AG04449 (cell line): Measurements from ENCODE around the gene FZD7.

Source experiments
- CTCF ChIA-PET: fragments of 350-600 bp; formaldehyde crosslinking; extraction: SDS; loops from one replicate; lab custom pipeline; 2021; ENCODE audit warnings: antibody characterized with exemption; lab: Yijun Ruan, JAX
- POLR2A ChIA-PET: fragments of 400-600, 350-600 bp; formaldehyde crosslinking; extraction: SDS; loops from one replicate; lab custom pipeline; 2020; ENCODE audit warnings: antibody characterized with exemption, inconsistent platforms; lab: Yijun Ruan, JAX
- DNase-seq: peaks from one replicate; pipeline ENCODE4 v3.0.0-alpha.2; 2010; ENCODE audit warnings: low read depth, low spot score
- H3K4me3 ChIP-seq: 2 replicates; pipeline ENCODE4 v1.5.1; 2011; ENCODE audit warnings: low read depth, mild to moderate bottlenecking, control low read depth, low read length
- CTCF ChIP-seq: IDR thresholded peaks from one replicate; pipeline ENCODE4 v1.5.1; 2011; ENCODE audit warnings: mild to moderate bottlenecking, moderate library complexity, low read length, control low read depth, inconsistent platforms; ENCODE audit not compliant: insufficient read depth; ENCODE audit errors: missing control alignments

FZD7 gene

GRCh38 chr2:202049092-202049728, 15.6 kb downstream of the FZD7 start:
- ChIA-PET POLR2A (no interaction called here), CTCF (interaction anchor here (1.1 kb wide), 1 partner anchor 129 kb away, joined by 3 read pairs; no protein-coding TSS in a partner anchor)
- H3K4me3 ChIP-seq: no peak overlapping the region
- no peak for TF ChIP-seq CTCF
- no peak for DNase-seq

GRCh38 chr2:202049840-202050239, 16.2 kb downstream of the FZD7 start:
- DNase-seq: no peak
- CTCF ChIA-PET: no interaction called here
- POLR2A ChIA-PET: no interaction called here

GRCh38 chr2:202050652-202051051, 17.0 kb downstream of the FZD7 start:
- no peak for DNase-seq
- TF ChIP-seq CTCF: no peak
- CTCF ChIA-PET: no interaction called here
- POLR2A ChIA-PET: no interaction called here
- no peak overlapping the region for H3K4me3 ChIP-seq

More at GRCh38 chr2:202049840-202050239, 16.2 kb downstream of the FZD7 start:
- TF ChIP-seq CTCF: no peak
- H3K4me3 ChIP-seq: no peak overlapping the region

- ChIA-PET CTCF (interaction anchor here (0.9 to 1.9 kb wide), 3 partner anchors 8 to 191 kb away, joined by 3 to 5 read pairs (median 4); no protein-coding TSS in a partner anchor), POLR2A (no interaction called here)
- TF ChIP-seq CTCF: no peak
- no peak for DNase-seq
- no peak overlapping the region for H3K4me3 ChIP-seq
Measured at GRCh38 chr2:202051499-202052161, 18.0 kb downstream of the FZD7 start.

- ChIA-PET CTCF (interaction anchor here (0.9 to 1.9 kb wide), 4 partner anchors 9 to 191 kb away, joined by 3 to 5 read pairs (median 4); no protein-coding TSS in a partner anchor), POLR2A (no interaction called here)
- no peak for DNase-seq
- TF ChIP-seq CTCF: no peak
- no peak overlapping the region for H3K4me3 ChIP-seq
Measured at GRCh38 chr2:202052235-202052634, 18.6 kb downstream of the FZD7 start.

- POLR2A ChIA-PET: no interaction called here
- CTCF ChIA-PET: interaction anchor here (0.9 to 5.6 kb wide), 4 partner anchors 9 to 194 kb away, joined by 3 to 26 read pairs (median 5); no protein-coding TSS in a partner anchor
- TF ChIP-seq CTCF: no peak
- no peak for DNase-seq
- H3K4me3 ChIP-seq: no peak overlapping the region
Measured at GRCh38 chr2:202054679-202055078, 21.0 kb downstream of the FZD7 start.
